Stimulated activated naive B cell treated with anti-CD40 and anti-IgM and Interleukin-4, amounts not matched to agents 10 μg/mL and 1 μg/mL and 100 μg/mL, for 72 hours (primary cell): ENCODE data around the gene MACROD2.
"Not testable (repeated sequence)": the region's sequence is repeated elsewhere in the genome, so short reads cannot be mapped to it uniquely, and the experiment has no call there.

Experiments used
- ATAC-seq, 2 donors: fragments of 150-1000 bp; cut with Tn5 transposase; replicated peaks; 2 replicates each; pipeline ENCODE4 v1.10.0; 2021; ENCODE audit warnings: moderate library complexity in 1 of 2
- DNase-seq: peaks from one replicate; pipeline ENCODE4 v3.0.0; 2021
- H3K27ac Mint-ChIP-seq: one replicate; pipeline ENCODE4 v1.8.0; 2022; ENCODE audit warnings: mild to moderate bottlenecking, mixed read lengths
- H3K27me3 Mint-ChIP-seq, 2 donors: one replicate each; pipeline ENCODE4 v1.8.0; 2022; ENCODE audit warnings: mixed read lengths in 2 of 2
- H3K36me3 Mint-ChIP-seq, 2 donors: one replicate each; pipeline ENCODE4 v1.8.0; 2022; ENCODE audit warnings: mixed read lengths in 2 of 2, mild to moderate bottlenecking in 1 of 2
- H3K4me1 Mint-ChIP-seq, 2 donors: one replicate each; pipeline ENCODE4 v1.8.0; 2022; ENCODE audit warnings: mixed read lengths in 2 of 2, mild to moderate bottlenecking in 1 of 2
- H3K4me3 Mint-ChIP-seq, 2 donors: one replicate each; pipeline ENCODE4 v1.8.0; 2022; ENCODE audit warnings: mild to moderate bottlenecking in 2 of 2, mixed read lengths in 2 of 2, moderate library complexity in 1 of 2
- H3K9me3 Mint-ChIP-seq, 2 donors: one replicate each; pipeline ENCODE4 v1.8.0; 2022; ENCODE audit warnings: mixed read lengths in 2 of 2, mild to moderate bottlenecking in 1 of 2

Gene MACROD2

DNA sequence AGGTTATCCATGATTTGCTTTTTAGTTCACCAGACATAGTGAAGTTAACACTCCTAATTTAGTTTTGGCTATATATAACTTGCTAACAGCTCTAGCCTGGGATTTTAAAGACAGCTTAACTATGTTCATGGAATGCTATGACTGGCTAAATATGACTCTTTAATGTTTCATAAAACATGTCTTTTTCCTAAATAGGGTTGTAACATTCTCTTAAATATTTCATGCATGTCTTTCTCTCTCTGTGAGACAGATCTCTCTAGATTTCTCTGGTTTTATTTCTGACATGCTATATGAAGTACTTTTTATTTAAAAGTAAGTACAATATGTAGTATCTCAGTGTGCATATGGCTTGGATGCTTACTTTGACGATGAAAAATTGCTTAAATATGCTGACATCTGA is 35.7 kb downstream of the MACROD2 start:
- peaks cover 0 to 2% of the 10 kb centered on the region in 2 donors for H3K9me3 Mint-ChIP-seq
- H3K4me1 Mint-ChIP-seq = no peaks in the 10 kb centered on the region
- ATAC-seq = no peak
- H3K27me3 Mint-ChIP-seq = no peaks in the 10 kb centered on the region
- H3K4me3 Mint-ChIP-seq = no peak overlapping the region
- H3K27ac Mint-ChIP-seq = no peak overlapping the region
- no peaks in the 10 kb centered on the region for H3K36me3 Mint-ChIP-seq
- DNase-seq = no peak

DNA sequence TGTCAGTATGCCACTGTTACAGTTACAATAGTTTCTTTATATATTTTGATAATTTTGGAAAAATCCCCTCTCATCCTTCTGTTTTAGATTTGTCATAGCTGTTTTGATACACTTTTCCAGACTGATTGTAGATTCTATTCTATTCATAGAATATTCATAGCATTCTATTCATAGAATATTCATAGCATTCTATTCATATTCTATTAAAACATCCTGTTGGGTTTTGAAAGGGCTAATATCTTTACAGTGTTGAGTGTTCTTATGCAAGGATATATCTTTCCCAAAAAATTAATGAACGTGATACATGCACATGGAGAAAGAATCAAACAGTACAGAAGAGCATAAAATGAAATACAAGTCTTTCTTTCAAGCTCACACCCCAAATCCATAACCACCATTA is 38.0 kb downstream of the MACROD2 start:
- Mint-ChIP-seq H3K4me3 (no peak overlapping the region), H3K9me3 (no peaks in the 10 kb centered on the region), H3K4me1 (no peaks in the 10 kb centered on the region), H3K27me3 (no peaks in the 10 kb centered on the region), H3K27ac (no peak overlapping the region), H3K36me3 (no peaks in the 10 kb centered on the region)
- no peak for DNase-seq
- ATAC-seq = no peak

DNA sequence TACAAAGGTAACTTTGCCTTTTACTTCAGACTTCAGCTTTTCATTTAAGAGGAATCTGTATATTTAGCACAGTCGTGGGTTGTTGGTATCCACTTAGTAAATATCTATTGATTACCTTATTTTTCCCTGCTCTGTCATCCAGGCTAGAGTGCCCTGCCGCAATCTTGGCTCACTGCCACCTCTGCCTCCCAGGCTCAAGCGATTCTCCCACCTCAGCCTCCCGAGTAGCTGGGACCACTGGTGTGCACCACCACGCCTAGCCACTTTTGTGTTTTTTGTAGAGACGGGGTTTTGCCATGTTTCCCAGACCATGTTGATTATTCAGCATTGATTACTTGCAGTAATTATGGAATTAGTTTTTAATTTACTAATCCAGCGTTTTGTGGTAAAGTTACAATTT is 41.3 kb downstream of the MACROD2 start:
- no peak for ATAC-seq
- Mint-ChIP-seq H3K27me3 (no peaks in the 10 kb centered on the region), H3K27ac (no peak overlapping the region), H3K9me3 (no peaks in the 10 kb centered on the region), H3K4me1 (no peaks in the 10 kb centered on the region), H3K4me3 (no peak overlapping the region), H3K36me3 (no peaks in the 10 kb centered on the region)
- no peak for DNase-seq

DNA sequence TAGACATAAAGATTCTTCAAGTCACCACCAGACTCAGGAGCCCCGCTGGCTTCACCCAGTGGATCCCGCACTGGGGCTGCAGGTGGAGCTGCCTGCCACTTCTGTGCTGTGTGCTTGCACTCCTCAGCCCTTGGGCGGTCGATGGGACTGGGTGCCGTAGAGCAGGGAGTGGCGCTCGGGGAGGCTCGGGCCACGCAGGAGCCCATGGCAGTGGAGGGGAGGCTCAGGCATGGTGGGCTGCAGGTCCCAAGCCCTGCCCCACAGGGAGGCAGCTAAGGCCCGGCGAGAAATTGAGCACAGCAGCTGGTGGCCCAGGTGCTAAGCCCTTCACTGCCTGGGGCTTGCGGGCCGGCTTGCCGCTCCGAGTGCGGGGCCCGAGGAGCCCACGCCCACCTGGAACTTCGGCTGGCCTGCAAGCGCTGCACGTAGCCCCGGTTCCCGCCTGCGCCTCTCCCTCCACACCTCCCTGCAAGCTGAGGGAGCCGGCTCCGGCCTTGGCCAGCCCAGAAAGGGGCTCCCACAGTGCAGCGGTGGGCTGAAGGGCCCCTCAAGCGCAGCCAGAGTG is 49.5 kb downstream of the MACROD2 start:
- H3K9me3 Mint-ChIP-seq, H3K4me1 Mint-ChIP-seq, H3K4me3 Mint-ChIP-seq, H3K27ac Mint-ChIP-seq, DNase-seq, H3K27me3 Mint-ChIP-seq, ATAC-seq, H3K36me3 Mint-ChIP-seq: not testable (repeated sequence)

DNA sequence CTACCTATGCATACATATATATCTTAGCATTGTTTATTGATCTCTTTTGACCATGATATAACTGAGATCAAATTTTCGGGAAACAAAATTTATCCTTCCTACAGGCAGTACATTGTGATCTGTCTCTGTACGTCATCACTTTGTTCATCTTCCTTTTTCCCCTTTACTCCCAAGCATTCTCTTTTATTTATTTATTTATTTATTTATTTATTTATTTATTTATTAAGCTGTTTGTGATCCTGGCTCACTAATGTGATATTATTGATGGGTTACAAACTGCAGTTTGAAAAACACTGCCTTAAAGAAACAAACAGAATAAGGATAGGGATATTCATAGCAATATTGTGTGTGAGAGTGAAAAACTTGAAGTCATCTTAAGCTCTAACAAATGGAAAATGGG is 51.2 kb downstream of the MACROD2 start:
- Mint-ChIP-seq H3K9me3 (peaks cover 0 to 4% of the 10 kb centered on the region in 2 donors), H3K36me3 (no peaks in the 10 kb centered on the region), H3K27me3 (peaks cover 0 to 4% of the 10 kb centered on the region in 2 donors), H3K4me3 (no peak overlapping the region), H3K4me1 (no peaks in the 10 kb centered on the region), H3K27ac (no peak overlapping the region)
- ATAC-seq (no peak), DNase-seq (no peak)

DNA sequence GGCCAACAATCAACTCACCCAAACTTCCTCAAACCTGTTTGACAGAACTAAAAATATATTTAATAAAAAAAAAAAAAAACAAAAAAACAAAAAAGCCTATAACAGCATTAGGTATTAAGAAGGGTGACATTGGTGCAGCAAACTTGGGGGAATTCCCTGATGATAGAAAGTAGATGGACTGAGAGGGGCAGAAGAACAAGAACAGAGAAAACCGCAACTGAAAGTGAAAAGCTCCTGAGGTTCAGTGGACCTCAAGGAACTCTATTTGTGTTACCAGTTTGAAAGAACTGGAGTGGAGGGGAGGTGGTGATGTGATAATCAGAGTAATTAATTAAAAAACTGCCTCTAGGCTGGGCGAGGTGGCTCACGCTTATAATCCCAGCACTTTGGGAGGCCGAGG is 53.8 kb downstream of the MACROD2 start:
- Mint-ChIP-seq H3K27ac (no peak overlapping the region), H3K4me3 (no peak overlapping the region), H3K9me3 (peaks cover 0 to 2% of the 10 kb centered on the region in 2 donors), H3K27me3 (peaks cover 1 to 3% of the 10 kb centered on the region in 2 donors), H3K4me1 (no peaks in the 10 kb centered on the region), H3K36me3 (no peaks in the 10 kb centered on the region)
- DNase-seq (no peak), ATAC-seq (peak; percentile 20 to 25)

DNA sequence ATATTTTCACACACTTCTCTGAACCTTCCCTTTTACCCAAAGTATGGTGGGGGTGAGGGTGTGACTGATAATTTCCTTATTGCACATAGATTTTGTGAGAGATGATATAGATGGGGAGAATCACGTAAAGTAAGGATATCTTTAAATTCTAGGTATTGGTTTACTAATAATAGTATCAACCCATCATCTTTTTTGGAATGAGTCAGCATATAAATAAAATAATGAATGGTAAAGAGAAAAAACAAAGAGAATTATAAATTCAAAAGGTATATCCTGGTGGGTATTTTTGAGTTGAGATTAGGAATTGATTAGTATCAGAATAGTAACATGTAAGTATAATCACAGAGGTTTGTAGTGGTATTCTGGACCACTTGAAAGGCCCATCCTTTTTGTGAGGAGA is 56.1 kb downstream of the MACROD2 start:
- Mint-ChIP-seq H3K27ac (no peak overlapping the region), H3K36me3 (no peaks in the 10 kb centered on the region), H3K27me3 (peaks cover 5 to 6% of the 10 kb centered on the region in 2 donors), H3K9me3 (no peaks in the 10 kb centered on the region), H3K4me3 (no peak overlapping the region), H3K4me1 (no peaks in the 10 kb centered on the region)
- ATAC-seq (no peak), DNase-seq (no peak)

DNA sequence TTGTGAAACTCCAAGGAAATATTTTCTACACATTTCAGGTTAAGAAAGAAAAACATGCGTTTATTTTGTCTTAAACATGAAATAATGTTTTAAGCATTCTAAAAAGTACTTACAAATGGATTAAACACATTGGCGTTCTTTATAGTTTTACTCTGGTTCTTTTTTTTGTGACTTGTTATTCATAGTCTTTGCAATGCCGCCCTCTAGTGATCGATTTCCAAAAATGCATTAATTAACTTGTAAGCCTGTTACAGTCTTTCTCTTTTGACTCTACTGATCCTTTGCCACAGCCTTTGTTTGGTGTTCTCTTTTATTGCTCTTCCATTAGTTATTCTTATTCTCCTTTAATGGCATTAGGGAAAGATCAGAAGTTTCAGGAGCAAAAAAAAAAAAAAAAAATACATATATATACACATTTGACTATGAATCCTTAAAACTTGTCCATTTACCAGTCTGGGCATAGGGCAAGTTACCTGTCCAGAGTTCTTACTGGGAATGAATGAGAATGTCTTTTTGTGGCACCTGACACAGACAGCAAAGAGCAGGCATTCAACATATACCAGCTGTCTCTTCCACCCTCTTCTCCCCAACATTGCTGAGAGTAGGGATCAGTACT is 59.9 kb downstream of the MACROD2 start:
- Mint-ChIP-seq H3K9me3 (no peaks in the 10 kb centered on the region), H3K4me3 (no peak overlapping the region), H3K27ac (no peak overlapping the region), H3K27me3 (peaks cover 6 to 9% of the 10 kb centered on the region in 2 donors), H3K4me1 (no peaks in the 10 kb centered on the region), H3K36me3 (no peaks in the 10 kb centered on the region)
- ATAC-seq = peak; percentile 39 to 52
- DNase-seq = no peak

DNA sequence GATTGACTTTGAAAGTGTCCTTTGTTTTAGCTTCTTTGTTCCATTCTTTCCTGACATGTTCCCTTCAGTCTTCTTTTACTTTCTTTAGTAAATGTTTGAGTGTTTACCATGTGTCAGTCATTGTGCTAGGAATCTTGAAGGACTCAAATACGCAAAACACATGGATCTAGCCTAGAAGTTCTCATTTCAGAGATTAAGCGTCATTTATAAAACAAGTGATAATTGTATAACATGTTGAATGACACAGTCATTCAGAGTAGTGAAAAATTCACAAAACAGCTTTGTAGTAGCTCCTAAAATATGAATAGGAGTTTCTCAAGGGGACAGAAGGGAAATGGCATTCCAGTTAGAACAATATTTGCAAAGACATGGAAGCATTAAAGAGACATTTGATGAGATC is 66.9 kb downstream of the MACROD2 start:
- no peaks in the 10 kb centered on the region for H3K36me3 Mint-ChIP-seq
- ATAC-seq (no peak), DNase-seq (no peak)
- no peaks in the 10 kb centered on the region for H3K4me1 Mint-ChIP-seq
- no peak overlapping the region for H3K27ac Mint-ChIP-seq
- no peak overlapping the region for H3K4me3 Mint-ChIP-seq
- no peaks in the 10 kb centered on the region for H3K9me3 Mint-ChIP-seq
- H3K27me3 Mint-ChIP-seq = peaks cover 5 to 8% of the 10 kb centered on the region in 2 donors

DNA sequence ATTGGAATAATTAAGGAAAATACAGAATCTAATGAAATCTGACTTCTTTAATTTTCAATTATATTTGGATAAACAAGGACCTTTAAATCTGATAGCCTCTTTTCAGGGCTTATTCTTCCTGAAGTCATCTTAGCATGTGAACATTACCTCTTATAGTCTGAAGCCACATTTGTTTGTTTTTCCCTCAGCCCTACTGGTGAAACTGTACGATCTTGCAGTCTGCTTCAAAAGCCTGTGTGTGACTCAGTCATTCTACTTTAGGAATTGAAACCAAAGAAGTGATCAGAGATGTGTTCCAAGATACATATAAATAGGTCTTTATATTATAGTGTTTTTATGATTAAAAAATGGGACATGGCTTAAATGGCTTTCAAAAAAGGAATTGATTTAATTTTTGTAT is 67.5 kb downstream of the MACROD2 start:
- ATAC-seq (no peak), DNase-seq (no peak)
- Mint-ChIP-seq H3K9me3 (no peaks in the 10 kb centered on the region), H3K27ac (no peak overlapping the region), H3K4me1 (no peaks in the 10 kb centered on the region), H3K27me3 (peaks cover 5 to 8% of the 10 kb centered on the region in 2 donors), H3K36me3 (no peaks in the 10 kb centered on the region), H3K4me3 (no peak overlapping the region)

DNA sequence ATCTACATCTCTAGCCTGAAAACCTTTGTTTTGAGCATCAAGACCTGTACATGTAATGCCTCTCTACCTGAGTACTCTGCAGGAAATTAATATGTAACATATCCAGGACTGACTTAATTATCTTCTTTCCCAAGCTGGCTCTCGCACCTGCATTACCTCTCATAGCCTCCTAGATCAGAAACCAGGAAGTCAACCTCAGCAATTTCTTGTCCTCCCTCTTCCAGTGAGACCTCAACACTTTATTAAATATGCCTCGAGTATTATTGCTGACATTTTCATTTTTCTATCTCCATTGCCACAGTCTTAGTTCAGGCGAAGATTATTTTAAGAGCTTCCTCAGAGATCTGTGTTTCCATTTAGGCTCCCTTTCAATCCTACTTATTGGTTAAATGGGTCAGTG is 69.0 kb downstream of the MACROD2 start:
- H3K4me1 Mint-ChIP-seq = no peaks in the 10 kb centered on the region
- no peak overlapping the region for H3K4me3 Mint-ChIP-seq
- no peaks in the 10 kb centered on the region for H3K36me3 Mint-ChIP-seq
- H3K27me3 Mint-ChIP-seq = peaks cover 8% of the 10 kb centered on the region in 2 donors
- DNase-seq = no peak
- no peak overlapping the region for H3K27ac Mint-ChIP-seq
- no peaks in the 10 kb centered on the region for H3K9me3 Mint-ChIP-seq
- ATAC-seq = no peak

DNA sequence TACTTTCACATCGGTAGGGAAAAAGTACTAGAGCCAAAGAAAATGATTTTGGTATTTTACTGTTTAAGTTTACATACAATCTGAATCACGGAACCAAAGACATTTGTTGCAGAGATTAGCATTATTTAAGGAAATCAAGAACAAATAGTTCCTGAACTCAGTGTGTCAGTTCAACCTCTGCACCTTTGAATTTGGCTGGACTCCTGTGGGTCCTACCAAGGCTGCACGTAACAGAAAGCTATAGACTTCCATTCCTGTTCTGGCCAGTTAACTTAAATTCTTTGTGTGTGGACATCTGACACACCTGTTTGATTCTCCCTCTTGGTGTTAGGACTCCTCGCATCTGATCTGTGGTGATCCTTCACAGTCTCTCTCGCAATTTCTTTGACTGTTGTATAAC is 69.6 kb downstream of the MACROD2 start:
- ATAC-seq (no peak), DNase-seq (no peak)
- Mint-ChIP-seq H3K27me3 (peaks cover 5 to 8% of the 10 kb centered on the region in 2 donors), H3K4me3 (no peak overlapping the region), H3K9me3 (no peaks in the 10 kb centered on the region), H3K36me3 (no peaks in the 10 kb centered on the region), H3K27ac (no peak overlapping the region), H3K4me1 (no peaks in the 10 kb centered on the region)

DNA sequence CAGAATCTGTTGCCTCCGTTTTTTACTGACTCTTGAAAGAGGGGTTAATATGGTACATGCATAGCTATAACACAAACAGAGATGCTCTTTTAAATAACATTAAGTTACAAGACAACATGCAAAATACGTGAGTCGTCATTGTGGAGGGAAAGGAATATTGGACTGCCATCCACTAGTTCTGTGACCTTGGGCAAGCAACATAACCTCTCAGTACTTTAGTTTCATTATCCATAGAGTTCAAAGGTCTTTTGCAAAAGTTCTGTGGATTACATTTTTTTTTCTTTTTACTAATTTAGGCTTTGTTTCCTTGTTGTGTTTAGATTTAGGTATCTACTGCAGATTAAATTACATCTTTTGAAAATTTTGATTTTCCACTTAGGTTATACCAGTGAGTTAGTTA is 70.5 kb downstream of the MACROD2 start:
- no peak for DNase-seq
- Mint-ChIP-seq H3K4me3 (no peak overlapping the region), H3K4me1 (no peaks in the 10 kb centered on the region), H3K27ac (no peak overlapping the region), H3K36me3 (no peaks in the 10 kb centered on the region), H3K27me3 (peaks cover 5 to 8% of the 10 kb centered on the region in 2 donors), H3K9me3 (no peaks in the 10 kb centered on the region)
- no peak for ATAC-seq

DNA sequence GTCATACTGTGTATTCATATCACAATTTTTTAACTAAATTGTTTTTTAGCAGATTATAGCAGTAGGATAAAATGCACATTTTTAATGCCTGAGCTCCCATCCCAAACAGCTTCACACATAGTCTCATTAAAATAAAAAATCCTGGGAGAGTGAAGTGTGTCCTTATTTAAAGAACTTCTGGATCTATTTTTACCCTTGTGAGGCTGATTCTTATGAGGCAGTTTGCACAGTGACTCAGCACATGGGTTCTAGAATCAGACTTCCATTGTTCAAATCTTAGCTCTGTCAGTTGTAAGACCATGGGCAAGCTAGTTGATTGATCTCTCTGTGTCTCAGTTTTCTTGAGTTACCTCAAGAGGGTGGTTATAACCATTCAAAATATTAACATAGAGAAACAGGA is 72.3 kb downstream of the MACROD2 start:
- DNase-seq = no peak
- ATAC-seq = no peak
- H3K4me1 Mint-ChIP-seq = no peaks in the 10 kb centered on the region
- H3K36me3 Mint-ChIP-seq = no peaks in the 10 kb centered on the region
- H3K27me3 Mint-ChIP-seq = peaks cover 5 to 8% of the 10 kb centered on the region in 2 donors
- H3K4me3 Mint-ChIP-seq = no peak overlapping the region
- H3K9me3 Mint-ChIP-seq = no peaks in the 10 kb centered on the region
- no peak overlapping the region for H3K27ac Mint-ChIP-seq

DNA sequence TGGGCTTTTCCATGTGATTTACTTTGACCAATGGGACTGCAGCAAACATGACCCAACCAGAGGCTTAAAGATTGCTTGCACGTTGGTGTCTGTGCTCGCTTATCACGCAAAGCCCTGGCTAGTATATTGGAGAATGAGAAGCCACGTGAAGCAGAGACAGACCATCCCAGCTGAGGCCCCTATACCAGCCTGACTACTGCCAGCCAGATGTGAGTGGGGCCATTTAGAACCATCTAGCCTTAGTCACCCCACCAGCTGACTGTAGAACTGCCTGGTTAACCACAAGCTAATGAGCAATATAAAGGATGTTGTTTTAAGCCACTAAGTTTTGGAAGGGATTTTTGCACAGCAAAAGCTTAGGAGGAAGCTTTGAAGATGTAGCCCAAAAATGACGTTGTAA is 74.5 kb downstream of the MACROD2 start:
- no peak for ATAC-seq
- no peaks in the 10 kb centered on the region for H3K9me3 Mint-ChIP-seq
- DNase-seq = no peak
- H3K27ac Mint-ChIP-seq = no peak overlapping the region
- no peak overlapping the region for H3K4me3 Mint-ChIP-seq
- H3K27me3 Mint-ChIP-seq = peaks cover 0 to 5% of the 10 kb centered on the region in 2 donors
- H3K4me1 Mint-ChIP-seq = no peaks in the 10 kb centered on the region
- H3K36me3 Mint-ChIP-seq = no peaks in the 10 kb centered on the region

DNA sequence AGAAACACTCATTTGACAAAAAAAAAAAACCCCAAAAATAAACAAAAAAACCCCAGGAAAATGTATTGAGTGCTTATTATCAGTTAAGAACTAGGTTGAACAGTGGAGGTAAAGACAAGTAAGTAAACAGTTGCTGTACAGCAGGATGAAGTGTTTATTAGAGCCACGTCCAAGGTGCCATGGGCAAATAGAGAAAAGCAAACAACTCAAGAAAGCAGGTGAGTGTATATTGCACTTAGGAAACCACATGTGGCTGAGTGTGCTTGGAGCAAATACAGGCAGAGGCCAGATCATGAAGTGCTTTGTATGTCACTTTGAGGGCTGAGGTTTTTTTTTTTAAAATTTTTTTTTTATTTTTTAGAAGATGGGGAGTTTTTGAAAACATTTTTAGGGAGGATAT is 98.3 kb downstream of the MACROD2 start:
- no peak overlapping the region for H3K4me3 Mint-ChIP-seq
- H3K9me3 Mint-ChIP-seq = no peaks in the 10 kb centered on the region
- H3K27ac Mint-ChIP-seq = no peak overlapping the region
- H3K36me3 Mint-ChIP-seq = no peaks in the 10 kb centered on the region
- ATAC-seq = no peak
- no peak for DNase-seq
- H3K4me1 Mint-ChIP-seq = no peaks in the 10 kb centered on the region
- H3K27me3 Mint-ChIP-seq = no peaks in the 10 kb centered on the region
